Spleen (tissue), 7 donors: ENCODE data around the gene BHLHE23.

ENCODE experiments used
- CTCF ChIP-seq, 11 experiments: fragments of 200-600 bp in 7 of 11; fragments of 450-650 bp in 4 of 11; sonication (generic) in 4 of 11; IDR thresholded peaks in 8 of 11; conservative IDR thresholded peaks in 3 of 11; 1 replicate in 7 of 11; 2 replicates in 4 of 11; pipeline versions ENCODE4 v1.4.0 to v1.8.0; 2016 to 2021; ENCODE audit warnings: antibody characterized with exemption in 11 of 11, inconsistent platforms in 4 of 11, mild to moderate bottlenecking in 1 of 11
- POLR2A ChIP-seq, 3 donors: fragments of 450-650 bp; IDR thresholded peaks; one replicate each; pipeline ENCODE4 v1.5.1; 2017; ENCODE audit warnings: antibody characterized with exemption in 3 of 3, mild to moderate bottlenecking in 1 of 3
- POLR2AphosphoS5 ChIP-seq, 3 donors: sonication (generic); formaldehyde crosslinking; IDR thresholded peaks; one replicate each; pipeline ENCODE4 v1.5.1; 2017; ENCODE audit warnings: antibody characterized with exemption in 3 of 3
- donor health status: DM: no; HTN: no; CAD: no; lungs with moderate emphysema.
- donor health status: DM: no; HTN: no; CAD: no.
- donor health status: DM: no; HTN: no; CAD: no.

- TF ChIP-seq CTCF (IDR thresholded peaks at IDR 0.05 in 8 of 11, conservative IDR thresholded peaks at IDR 0.05 in 3 of 11) = no peak
- TF ChIP-seq POLR2AphosphoS5 (IDR thresholded peaks at IDR 0.05) = peak in 1 of 3 donors; percentile 7
- no peak for TF ChIP-seq POLR2A (IDR thresholded peaks at IDR 0.05)
These were observed 38.2 kb downstream of the BHLHE23 start for GRCh38 chr20:62968378-62969178.
